Prostate gland (tissue), 2 donors: ENCODE results near the gene CRYBG1.

Experiments
- POLR2A ChIP-seq: fragments of 450-650 bp; IDR thresholded peaks from one replicate; pipeline ENCODE4 v1.6.1; 2016; ENCODE audit warnings: antibody characterized with exemption, mild to moderate bottlenecking
- POLR2AphosphoS5 ChIP-seq: sonication (generic); formaldehyde crosslinking; IDR thresholded peaks from one replicate; pipeline ENCODE4 v1.6.1; 2017; ENCODE audit warnings: antibody characterized with exemption
- TF ChIP-seq, protein P1 (sequence below), 4 experiments: fragments of 200-600 bp in 2 of 4; fragments of 450-650 bp in 2 of 4; sonication (generic) in 2 of 4; IDR thresholded peaks; 1 replicate in 3 of 4; 2 replicates in 1 of 4; pipeline ENCODE4 v1.5.1; 2016 to 2019; ENCODE audit warnings: antibody characterized with exemption in 4 of 4, mild to moderate bottlenecking in 2 of 4, moderate library complexity in 2 of 4

DNA sequence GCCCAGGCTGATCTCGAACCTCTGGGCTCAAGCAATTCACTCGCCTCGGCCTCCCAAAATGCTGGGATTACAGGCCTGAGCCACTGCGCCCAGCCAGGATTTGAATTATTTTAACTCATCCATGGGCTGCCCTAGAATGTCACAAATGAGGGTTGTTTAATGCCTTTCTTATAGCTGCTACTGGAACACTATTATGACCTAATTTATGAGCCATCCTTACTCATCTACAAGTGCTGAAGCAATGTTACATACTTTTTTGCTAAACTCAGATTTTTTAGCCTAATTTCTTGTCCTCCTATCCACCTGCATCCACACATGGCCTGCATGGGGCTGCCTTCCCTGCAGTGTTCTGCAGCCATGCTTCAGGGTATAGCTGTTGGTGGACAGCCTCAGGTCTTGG is 208.9 kb downstream of the CRYBG1 start:
- TF ChIP-seq, protein P1, sequence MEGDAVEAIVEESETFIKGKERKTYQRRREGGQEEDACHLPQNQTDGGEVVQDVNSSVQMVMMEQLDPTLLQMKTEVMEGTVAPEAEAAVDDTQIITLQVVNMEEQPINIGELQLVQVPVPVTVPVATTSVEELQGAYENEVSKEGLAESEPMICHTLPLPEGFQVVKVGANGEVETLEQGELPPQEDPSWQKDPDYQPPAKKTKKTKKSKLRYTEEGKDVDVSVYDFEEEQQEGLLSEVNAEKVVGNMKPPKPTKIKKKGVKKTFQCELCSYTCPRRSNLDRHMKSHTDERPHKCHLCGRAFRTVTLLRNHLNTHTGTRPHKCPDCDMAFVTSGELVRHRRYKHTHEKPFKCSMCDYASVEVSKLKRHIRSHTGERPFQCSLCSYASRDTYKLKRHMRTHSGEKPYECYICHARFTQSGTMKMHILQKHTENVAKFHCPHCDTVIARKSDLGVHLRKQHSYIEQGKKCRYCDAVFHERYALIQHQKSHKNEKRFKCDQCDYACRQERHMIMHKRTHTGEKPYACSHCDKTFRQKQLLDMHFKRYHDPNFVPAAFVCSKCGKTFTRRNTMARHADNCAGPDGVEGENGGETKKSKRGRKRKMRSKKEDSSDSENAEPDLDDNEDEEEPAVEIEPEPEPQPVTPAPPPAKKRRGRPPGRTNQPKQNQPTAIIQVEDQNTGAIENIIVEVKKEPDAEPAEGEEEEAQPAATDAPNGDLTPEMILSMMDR (IDR thresholded peaks at IDR 0.05): no peak
- TF ChIP-seq POLR2A (no peak), POLR2AphosphoS5 (no peak)
